GM12873 (cell line): ENCODE data around the gene ITGB1BP1.

Experiments
- CTCF ChIP-seq: IDR thresholded peaks from 2 replicates; pipeline ENCODE4 v1.5.1; 2012; ENCODE audit warnings: low read depth, mild to moderate bottlenecking, moderate library complexity, low read length, control low read depth; ENCODE audit not compliant: insufficient read depth; ENCODE audit errors: missing control alignments

The ITGB1BP1 gene

GRCh38 chr2:9400268-9401058 is 22.9 kb downstream of the ITGB1BP1 start:
- TF ChIP-seq CTCF, result no peak

GRCh38 chr2:9398881-9399780 is 24.2 kb downstream of the ITGB1BP1 start:
- no peak for TF ChIP-seq CTCF

- TF ChIP-seq CTCF, result no peak
Observed at GRCh38 chr2:9397201-9397600, 26.1 kb downstream of the ITGB1BP1 start.

- no peak for TF ChIP-seq CTCF
Observed at GRCh38 chr2:9394816-9395215, 28.5 kb downstream of the ITGB1BP1 start.

GRCh38 chr2:9392898-9393765 is 30.2 kb downstream of the ITGB1BP1 start:
- TF ChIP-seq CTCF, result no peak

- TF ChIP-seq CTCF, result no peak
Observed at GRCh38 chr2:9391961-9392720, 31.2 kb downstream of the ITGB1BP1 start.
